GM12878 (cell line): ENCODE data around the gene CHRDL1. TPM values are rescaled to one million over a fixed set of nuclear protein-coding genes. Genes with fewer than 3 reads are reported as not detected.

ENCODE experiments used
- ATAC-seq: fragments of 200-7000 bp; cut with Tn5 transposase; 3 replicates; pipeline ENCODE4 v1.9.1; 2020; ENCODE audit warnings: mild to moderate bottlenecking, moderate library complexity
- BruUV-seq: library from RNA; stranded (reverse); fragments of 400-500 nt; replicated peaks from 2 replicates; lab custom pipeline; 2021; lab: Mats Ljungman, UMichigan
- CTCF ChIA-PET: fragments of 300-600 bp; sonication (Branson Sonifier 250); formaldehyde crosslinking; extraction: SDS; loops from one replicate; lab custom pipeline; 2021; ENCODE audit warnings: inconsistent platforms; lab: Yijun Ruan, JAX
- POLR2A ChIA-PET: fragments of 350-600 bp; formaldehyde crosslinking; extraction: SDS; loops from one replicate; lab custom pipeline; 2021; ENCODE audit warnings: inconsistent platforms; lab: Charles Lee
- RAD21 ChIA-PET: fragments of 300-600 bp; sonication (Branson Sonifier 250); formaldehyde crosslinking; loops from one replicate; lab custom pipeline; 2023; ENCODE audit warnings: antibody characterized with exemption; ENCODE audit not compliant: unreplicated experiment; lab: Charles Lee
- SMC1A ChIA-PET: fragments of 300-600 bp; sonication (Branson Sonifier 250); formaldehyde crosslinking; loops from one replicate; lab custom pipeline; 2023; ENCODE audit not compliant: unreplicated experiment, uncharacterized antibody; lab: Charles Lee
- DNase-seq: peaks from one replicate; pipeline ENCODE4 v3.0.0-alpha.2; 2011; ENCODE audit warnings: low read depth, low spot score
- FAIRE-seq: peaks from 3 replicates; lab custom pipeline; 2011; peaks lifted over from hg19 to GRCh38; lab: Jason Lieb, UNC
- H2AFZ ChIP-seq: 2 replicates; pipeline ENCODE4 v1.6.0; 2011; ENCODE audit warnings: low read depth, low read length, control low read depth; ENCODE audit not compliant: control insufficient read depth
- H3K27ac ChIP-seq: 2 replicates; pipeline ENCODE4 v1.5.1; 2011; ENCODE audit warnings: control low read depth; ENCODE audit not compliant: control insufficient read depth, insufficient read depth
- H3K27me3 ChIP-seq, 2 experiments: replicated peaks in 1 of 2; 2 replicates each; pipeline versions ENCODE4 v1.6.0 to v1.6.1; 2011; ENCODE audit warnings: low read length in 1 of 2; ENCODE audit not compliant: control insufficient read depth in 2 of 2, insufficient read depth in 2 of 2
- H3K36me3 ChIP-seq, 2 experiments: 2 replicates each; pipeline ENCODE4 v1.5.1; 2011; ENCODE audit warnings: low read length in 1 of 2; ENCODE audit not compliant: control insufficient read depth in 2 of 2, insufficient read depth in 2 of 2
- H3K4me1 ChIP-seq: 2 replicates; pipeline ENCODE4 v1.6.1; 2011; ENCODE audit warnings: mild to moderate bottlenecking, low read length, moderate library complexity, mixed read lengths; ENCODE audit not compliant: control insufficient read depth, insufficient read depth
- H3K4me2 ChIP-seq: 2 replicates; pipeline ENCODE4 v1.6.0; 2011; ENCODE audit warnings: control low read depth; ENCODE audit not compliant: control insufficient read depth, insufficient read depth
- H3K4me3 ChIP-seq: fragments of 200-600 bp; sonication (generic); 2 replicates; pipeline ENCODE4 v1.5.1; 2016
- H3K79me2 ChIP-seq: 2 replicates; pipeline ENCODE4 v1.6.0; 2011; ENCODE audit warnings: low read length; ENCODE audit not compliant: control insufficient read depth, insufficient read depth
- H3K9ac ChIP-seq: 2 replicates; pipeline ENCODE4 v1.8.0; 2011; ENCODE audit warnings: low read length, control low read depth, mixed read lengths; ENCODE audit not compliant: control insufficient read depth, insufficient read depth
- H3K9me3 ChIP-seq: replicated peaks from 3 replicates; pipeline ENCODE4 v1.5.1; 2011; ENCODE audit warnings: mild to moderate bottlenecking, low read length; ENCODE audit not compliant: control insufficient read depth, insufficient read depth
- H4K20me1 ChIP-seq: 2 replicates; pipeline ENCODE4 v1.6.0; 2011; ENCODE audit not compliant: control insufficient read depth, insufficient read depth
- ATF2 ChIP-seq: IDR thresholded peaks from 2 replicates; pipeline ENCODE4 v1.6.1; 2012; ENCODE audit warnings: low read length, inconsistent platforms
- CBX3 ChIP-seq: fragments of 200-600 bp; sonication (generic); IDR thresholded peaks from 2 replicates; pipeline ENCODE4 v1.6.1; 2016; ENCODE audit warnings: low read depth, borderline replicate concordance
- CUX1 ChIP-seq: IDR thresholded peaks from 2 replicates; pipeline ENCODE4 v1.6.1; 2012; ENCODE audit warnings: improper control_type of control experiment, low read depth, low read length; ENCODE audit not compliant: insufficient replicate concordance
- E4F1 ChIP-seq: fragments of 450-650 bp; IDR thresholded peaks from 2 replicates; pipeline ENCODE4 v1.6.1; 2018; ENCODE audit warnings: borderline replicate concordance, mild to moderate bottlenecking; ENCODE audit not compliant: partially characterized antibody
- NRF1 ChIP-seq: conservative IDR thresholded peaks from 2 replicates; pipeline ENCODE4 v1.6.1; 2011; ENCODE audit warnings: mild to moderate bottlenecking, low read depth, low read length, improper control_type of control experiment
- PAX5 ChIP-seq: IDR thresholded peaks from 2 replicates; pipeline ENCODE4 v1.6.1; 2011; ENCODE audit warnings: low read depth, low read length, borderline replicate concordance
- RCOR1 ChIP-seq: conservative IDR thresholded peaks from 2 replicates; pipeline ENCODE4 v1.6.1; 2012; ENCODE audit warnings: low read depth, low read length, improper control_type of control experiment
- TCF12 ChIP-seq: IDR thresholded peaks from 2 replicates; pipeline ENCODE4 v1.6.1; 2011; ENCODE audit warnings: low read depth, mild to moderate bottlenecking, low read length
- WGBS: methylation state at CpG from one replicate; pipeline ENCODE4 v1.1.6; 2016; ENCODE audit warnings: low lambda C conversion rate; ENCODE audit not compliant: insufficient replicate concordance, insufficient coverage; ENCODE audit errors: missing lambda C conversion rate; 5-methylcytosine and 5-hydroxymethylcytosine counted together
- in situ Hi-C: fragments of 300-500 bp; cut with MboI; formaldehyde crosslinking; loops from 9 replicates; pipeline ENCODE4 v1.14.3; 2018; ENCODE audit warnings: mixed read lengths
- intact Hi-C: fragments of 100-400 bp; cut with micrococcal nuclease; formaldehyde crosslinking; loops from one replicate; pipeline ENCODE4 v1.14.2; 2022; ENCODE audit not compliant: unreplicated experiment
- polyA plus RNA-seq, 11 experiments: library from polyadenylated mRNA; depleted of rRNA in 4 of 11; unstranded in 6 of 11; stranded (reverse) in 5 of 11; fragments of >200 nt; fragmentation: Nextera tagmentation in 4 of 11; fragmentation: Illumina TruSeq in 1 of 11; extraction: Ambion mirVana in 4 of 11; extraction: Trizol in 1 of 11; gene quantifications; 1 replicate in 1 of 11; 2 replicates in 10 of 11; pipeline versions ENCODE4 v1.2.1 to v1.2.3, GENCODE V29; 2011 to 2016; ENCODE audit warnings: inconsistent platforms in 2 of 11, missing spikeins in 2 of 11, low read depth in 1 of 11
- total RNA-seq, 4 experiments: library from RNA; depleted of rRNA in 3 of 4; stranded (reverse); fragments of >200 nt in 3 of 4; fragmentation: Illumina TruSeq in 1 of 4; extraction: Trizol in 1 of 4; gene quantifications; 2 replicates each; pipeline versions ENCODE4 v1.2.1 to v1.2.3, GENCODE V29; 2013 to 2021
- TF ChIP-seq, protein P1 (sequence below): fragments of 450-650 bp; IDR thresholded peaks from 2 replicates; pipeline ENCODE4 v1.6.1; 2017; ENCODE audit warnings: mild to moderate bottlenecking, moderate library complexity

Gene CHRDL1
- total and polyA plus RNA-seq, 10 of the 15 experiments (the other 5 are each of a cell fraction or from before 2014, with no cell fraction given) = 0.05 to 0.47 (median 0.25) TPM

DNA sequence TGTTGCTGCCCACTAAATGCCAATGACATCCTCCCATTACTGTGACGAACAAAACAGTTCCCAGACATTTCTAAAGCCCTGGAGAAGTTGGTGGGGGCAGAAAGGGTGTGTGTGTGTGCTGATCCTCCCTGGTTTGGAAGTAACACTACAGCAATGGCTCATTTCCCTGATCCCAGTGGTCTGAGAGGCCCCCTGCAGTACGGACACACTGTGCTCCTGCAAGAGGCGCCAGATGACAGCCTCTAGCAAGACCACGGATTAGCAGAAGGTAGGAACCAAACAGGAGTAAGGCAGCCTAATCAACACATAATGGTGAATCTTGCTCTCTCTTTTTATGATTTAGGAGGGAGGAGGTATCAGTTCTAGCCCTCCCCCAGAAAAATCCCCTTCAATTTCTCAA is 49.6 kb downstream of the CHRDL1 start (continued):
- TF ChIP-seq, protein P1, sequence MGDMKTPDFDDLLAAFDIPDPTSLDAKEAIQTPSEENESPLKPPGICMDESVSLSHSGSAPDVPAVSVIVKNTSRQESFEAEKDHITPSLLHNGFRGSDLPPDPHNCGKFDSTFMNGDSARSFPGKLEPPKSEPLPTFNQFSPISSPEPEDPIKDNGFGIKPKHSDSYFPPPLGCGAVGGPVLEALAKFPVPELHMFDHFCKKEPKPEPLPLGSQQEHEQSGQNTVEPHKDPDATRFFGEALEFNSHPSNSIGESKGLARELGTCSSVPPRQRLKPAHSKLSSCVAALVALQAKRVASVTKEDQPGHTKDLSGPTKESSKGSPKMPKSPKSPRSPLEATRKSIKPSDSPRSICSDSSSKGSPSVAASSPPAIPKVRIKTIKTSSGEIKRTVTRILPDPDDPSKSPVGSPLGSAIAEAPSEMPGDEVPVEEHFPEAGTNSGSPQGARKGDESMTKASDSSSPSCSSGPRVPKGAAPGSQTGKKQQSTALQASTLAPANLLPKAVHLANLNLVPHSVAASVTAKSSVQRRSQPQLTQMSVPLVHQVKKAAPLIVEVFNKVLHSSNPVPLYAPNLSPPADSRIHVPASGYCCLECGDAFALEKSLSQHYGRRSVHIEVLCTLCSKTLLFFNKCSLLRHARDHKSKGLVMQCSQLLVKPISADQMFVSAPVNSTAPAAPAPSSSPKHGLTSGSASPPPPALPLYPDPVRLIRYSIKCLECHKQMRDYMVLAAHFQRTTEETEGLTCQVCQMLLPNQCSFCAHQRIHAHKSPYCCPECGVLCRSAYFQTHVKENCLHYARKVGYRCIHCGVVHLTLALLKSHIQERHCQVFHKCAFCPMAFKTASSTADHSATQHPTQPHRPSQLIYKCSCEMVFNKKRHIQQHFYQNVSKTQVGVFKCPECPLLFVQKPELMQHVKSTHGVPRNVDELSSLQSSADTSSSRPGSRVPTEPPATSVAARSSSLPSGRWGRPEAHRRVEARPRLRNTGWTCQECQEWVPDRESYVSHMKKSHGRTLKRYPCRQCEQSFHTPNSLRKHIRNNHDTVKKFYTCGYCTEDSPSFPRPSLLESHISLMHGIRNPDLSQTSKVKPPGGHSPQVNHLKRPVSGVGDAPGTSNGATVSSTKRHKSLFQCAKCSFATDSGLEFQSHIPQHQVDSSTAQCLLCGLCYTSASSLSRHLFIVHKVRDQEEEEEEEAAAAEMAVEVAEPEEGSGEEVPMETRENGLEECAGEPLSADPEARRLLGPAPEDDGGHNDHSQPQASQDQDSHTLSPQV = no peak
- TF ChIP-seq TCF12 = no peak
- no peak for TF ChIP-seq RCOR1

GRCh38 chrX:110745288-110745687 is 50.3 kb downstream of the CHRDL1 start:
- Histone ChIP-seq H3K79me2 (no peaks in the 10 kb centered on the region), H3K9ac (no peak overlapping the region), H3K36me3 (no peaks in the 10 kb centered on the region), H3K27me3 (no peaks in the 10 kb centered on the region), H2AFZ (no peak overlapping the region), H3K4me1 (no peaks in the 10 kb centered on the region), H3K27ac (no peak overlapping the region), H4K20me1 (no peaks in the 10 kb centered on the region), H3K9me3 (no peaks in the 10 kb centered on the region), H3K4me3 (no peak overlapping the region), H3K4me2 (no peak overlapping the region)
- SMC1A ChIA-PET = interaction anchor here (1.2 kb wide), 1 partner anchor 34 kb away, joined by 3 read pairs; no protein-coding TSS in a partner anchor
- ATAC-seq (no peak), FAIRE-seq (no peak), DNase-seq (no peak)
- in situ Hi-C loops = no loop called here
- BruUV-seq = no TSS peak
- CTCF ChIA-PET = interaction anchor here (0.7 kb wide), 1 partner anchor 1461 kb away, joined by 3 read pairs; no protein-coding TSS in a partner anchor
- POLR2A ChIA-PET = no interaction called here
- RAD21 ChIA-PET = no interaction called here
- intact Hi-C loops = no loop called here
- WGBS = 0% methylated on average over 2 of the region's 2 CpGs
- TF ChIP-seq NRF1 (no peak), ATF2 (no peak), PAX5 (no peak), CBX3 (no peak), E4F1 (no peak), CUX1 (no peak)
